SK-N-SH (cell line): ENCODE results near the gene CKAP4. TPM values are rescaled to one million over a fixed set of nuclear protein-coding genes. Genes with fewer than 3 reads are reported as not detected.
A peak's percentile ranks its signal among the peaks of the same experiment; 100 is the strongest.

ENCODE experiments used
- CTCF ChIA-PET: fragments of 300-600, 350-600 bp; formaldehyde crosslinking; extraction: SDS; loops from one replicate; lab custom pipeline; 2021; lab: Yijun Ruan, JAX
- POLR2A ChIA-PET: fragments of 350-600 bp; sonication (Branson Sonifier 250); formaldehyde crosslinking; extraction: SDS; loops from one replicate; lab custom pipeline; 2020; ENCODE audit warnings: antibody characterized with exemption, inconsistent platforms; lab: Yijun Ruan, JAX
- DNase-seq: peaks from one replicate; pipeline ENCODE4 v3.0.0; 2012
- H2AFZ ChIP-seq: fragments of 200-600 bp; sonication (generic); 2 replicates; pipeline ENCODE4 v1.8.1; 2016; ENCODE audit warnings: antibody characterized with exemption, mild to moderate bottlenecking, low read depth
- H3F3A ChIP-seq: fragments of 200-600 bp; sonication (generic); replicated peaks from 2 replicates; pipeline ENCODE3; 2016; ENCODE audit warnings: antibody characterized with exemption, mild to moderate bottlenecking; ENCODE audit not compliant: insufficient read depth
- H3K27ac ChIP-seq, 2 experiments: fragments of 200-500 bp in 1 of 2; fragments of 200-600 bp in 1 of 2; sonication (Bioruptor generic) in 1 of 2; sonication (generic), shearing (Covaris generic) in 1 of 2; 2 replicates each; pipeline versions ENCODE4 v1.5.1 to v1.6.1; 2014 to 2016; ENCODE audit warnings: low read depth in 2 of 2, inconsistent platforms in 1 of 2, low read length in 1 of 2, mild to moderate bottlenecking in 1 of 2, mixed read lengths in 1 of 2
- H3K27me3 ChIP-seq: fragments of 200-600 bp; sonication (generic), shearing (Covaris generic); 2 replicates; pipeline ENCODE4 v1.6.1; 2016; ENCODE audit warnings: mixed run types; ENCODE audit not compliant: insufficient read depth
- H3K36me3 ChIP-seq, 2 experiments: fragments of 200-500 bp in 1 of 2; fragments of 200-600 bp in 1 of 2; sonication (Bioruptor generic) in 1 of 2; sonication (generic) in 1 of 2; replicated peaks in 1 of 2; 2 replicates each; pipeline versions ENCODE3 to v1.5.1; 2014 to 2016; ENCODE audit warnings: low read length in 1 of 2, mild to moderate bottlenecking in 1 of 2; ENCODE audit not compliant: insufficient read depth in 2 of 2, control insufficient read depth in 1 of 2
- H3K4me1 ChIP-seq, 2 experiments: fragments of 200-500 bp in 1 of 2; fragments of 200-600 bp in 1 of 2; sonication (Bioruptor generic) in 1 of 2; sonication (generic), shearing (Covaris generic) in 1 of 2; 2 replicates each; pipeline versions ENCODE4 v1.5.1 to v1.6.1; 2014 to 2016; ENCODE audit warnings: low read depth in 1 of 2, low read length in 1 of 2, mixed run types in 1 of 2; ENCODE audit not compliant: insufficient read depth in 2 of 2, control insufficient read depth in 1 of 2
- H3K4me2 ChIP-seq: fragments of 200-600 bp; sonication (generic), shearing (Covaris generic); 2 replicates; pipeline ENCODE4 v1.6.1; 2017; ENCODE audit warnings: mixed run types
- H3K4me3 ChIP-seq, 2 experiments: fragments of 200-500 bp in 1 of 2; fragments of 200-600 bp in 1 of 2; sonication (Bioruptor generic) in 1 of 2; sonication (generic), shearing (Covaris generic) in 1 of 2; 2 replicates each; pipeline versions ENCODE4 v1.5.1 to v1.8.1; 2014 to 2016; ENCODE audit warnings: low read depth in 2 of 2, inconsistent platforms in 1 of 2, low read length in 1 of 2, mild to moderate bottlenecking in 1 of 2, mixed read lengths in 1 of 2, moderate library complexity in 1 of 2
- H3K79me2 ChIP-seq: fragments of 200-600 bp; sonication (generic); 2 replicates; pipeline ENCODE4 v1.8.1; 2017; ENCODE audit warnings: mild to moderate bottlenecking; ENCODE audit not compliant: insufficient read depth
- H3K9ac ChIP-seq: fragments of 200-600 bp; sonication (generic); 2 replicates; pipeline ENCODE4 v1.6.1; 2017; ENCODE audit warnings: mixed run types
- H3K9me2 ChIP-seq: fragments of 200-600 bp; sonication (generic); 2 replicates; pipeline ENCODE4 v1.6.1; 2017; ENCODE audit warnings: mixed run types
- H3K9me3 ChIP-seq: fragments of 200-600 bp; sonication (generic); 2 replicates; pipeline ENCODE4 v1.6.1; 2017; ENCODE audit warnings: mixed run types, mild to moderate bottlenecking, moderate library complexity
- H4K20me1 ChIP-seq: fragments of 200-600 bp; sonication (generic); 2 replicates; pipeline ENCODE4 v1.6.1; 2017; ENCODE audit warnings: mild to moderate bottlenecking, mixed run types; ENCODE audit not compliant: insufficient read depth
- CTCF ChIP-seq: fragments of 200-600 bp; sonication (generic); IDR thresholded peaks from 2 replicates; pipeline ENCODE4 v1.6.1; 2017; ENCODE audit warnings: antibody characterized with exemption, mild to moderate bottlenecking, moderate library complexity
- ELF1 ChIP-seq: IDR thresholded peaks from 2 replicates; pipeline ENCODE4 v1.4.0; 2012
- EP300 ChIP-seq, 2 experiments: IDR thresholded peaks; 2 replicates each; pipeline versions ENCODE4 v1.4.0 to v1.6.1; 2012; ENCODE audit warnings: borderline replicate concordance in 1 of 2, low read depth in 1 of 2, low read length in 1 of 2
- FOSL2 ChIP-seq: IDR thresholded peaks from 2 replicates; pipeline ENCODE4 v1.4.0; 2012; ENCODE audit warnings: low read depth, mild to moderate bottlenecking, moderate library complexity, borderline replicate concordance
- FOXJ3 ChIP-seq: sonication (generic); formaldehyde crosslinking; IDR thresholded peaks from 2 replicates; pipeline ENCODE4 v1.5.1; 2020; ENCODE audit warnings: mild to moderate bottlenecking, missing genetic modification reagents
- FOXM1 ChIP-seq: IDR thresholded peaks from 2 replicates; pipeline ENCODE4 v1.4.0; 2012; ENCODE audit warnings: low read depth, mild to moderate bottlenecking
- GATA2 ChIP-seq: sonication (generic); formaldehyde crosslinking; IDR thresholded peaks from 2 replicates; pipeline ENCODE4 v1.5.0; 2020; ENCODE audit warnings: mild to moderate bottlenecking, missing genetic modification reagents
- MAX ChIP-seq: IDR thresholded peaks from 2 replicates; pipeline ENCODE4 v1.4.0; 2012; ENCODE audit warnings: low read depth
- MEF2A ChIP-seq: IDR thresholded peaks from 2 replicates; pipeline ENCODE4 v1.4.0; 2012; ENCODE audit warnings: low read depth, borderline replicate concordance
- NFIC ChIP-seq: IDR thresholded peaks from 2 replicates; pipeline ENCODE4 v1.4.0; 2012; ENCODE audit warnings: borderline replicate concordance
- PBX3 ChIP-seq: IDR thresholded peaks from 2 replicates; pipeline ENCODE4; 2012
- POLR2AphosphoS5 ChIP-seq: IDR thresholded peaks from 2 replicates; pipeline ENCODE4 v1.6.1; 2012; ENCODE audit warnings: low read depth, low read length
- RAD21 ChIP-seq: IDR thresholded peaks from 2 replicates; pipeline ENCODE4 v1.6.1; 2012; ENCODE audit warnings: mild to moderate bottlenecking, low read length
- RCOR1 ChIP-seq: fragments of 150-350 bp; IDR thresholded peaks from 2 replicates; pipeline ENCODE4 v1.6.1; 2017; ENCODE audit warnings: antibody characterized with exemption, low read length
- RFX5 ChIP-seq: IDR thresholded peaks from 2 replicates; pipeline ENCODE4 v1.6.1; 2012; ENCODE audit warnings: mild to moderate bottlenecking, improper control_type of control experiment, low read length
- TAF1 ChIP-seq: IDR thresholded peaks from 2 replicates; pipeline ENCODE4 v1.6.1; 2012; ENCODE audit warnings: low read depth, mild to moderate bottlenecking, low read length, moderate library complexity, borderline replicate concordance
- TCF12 ChIP-seq: IDR thresholded peaks from 2 replicates; pipeline ENCODE4 v1.4.0; 2012
- TEAD4 ChIP-seq: IDR thresholded peaks from 2 replicates; pipeline ENCODE4 v1.4.0; 2012; ENCODE audit warnings: mild to moderate bottlenecking, borderline replicate concordance; ENCODE audit not compliant: insufficient read depth
- USF2 ChIP-seq: fragments of 150-350 bp; IDR thresholded peaks from 2 replicates; pipeline ENCODE4 v1.6.1; 2017; ENCODE audit warnings: antibody characterized with exemption, low read length, low read depth, borderline replicate concordance
- WGBS: methylation state at CpG from one replicate; pipeline ENCODE4 v1.1.6; 2017; ENCODE audit warnings: low lambda C conversion rate; 5-methylcytosine and 5-hydroxymethylcytosine counted together
- polyA plus RNA-seq, 3 experiments: library from polyadenylated mRNA; depleted of rRNA; stranded (reverse); fragments of >200 nt; gene quantifications; 2 replicates each; pipeline ENCODE4 v1.2.3, GENCODE V29; 2012

The CKAP4 gene
- polyA plus RNA-seq, 1 of the 3 experiments (the other 2 are of a cell fraction): 113 TPM

- WGBS: 24% methylated on average over 6 of the region's 6 CpGs
- Histone ChIP-seq H4K20me1 (no peaks in the 10 kb centered on the region), H3K4me1 (no peaks in the 10 kb centered on the region), H3K4me3 (no peak overlapping the region), H3K9me3 (no peaks in the 10 kb centered on the region), H2AFZ (no peak overlapping the region), H3K9ac (no peak overlapping the region), H3K79me2 (no peaks in the 10 kb centered on the region), H3K9me2 (no peaks in the 10 kb centered on the region), H3K4me2 (no peak overlapping the region), H3F3A (no peaks in the 10 kb centered on the region), H3K27ac (no peak overlapping the region), H3K36me3 (no peaks in the 10 kb centered on the region), H3K27me3 (no peaks in the 10 kb centered on the region)
- TF ChIP-seq CTCF (peak; percentile 29; the same call in 1 of the 2 replicates), MAX (no peak), RAD21 (peak; percentile 32)
- DNase-seq: no peak
- ChIA-PET CTCF (interaction anchor here (1.2 to 2.2 kb wide), 2 partner anchors 21 to 70 kb away, joined by 4 to 7 read pairs; no protein-coding TSS in a partner anchor), POLR2A (no interaction called here)
Measured at GRCh38 chr12:106205208-106206069, 42.4 kb downstream of the CKAP4 start.

- no peaks in the 10 kb centered on the region for H3K36me3 ChIP-seq
- H3F3A ChIP-seq: no peaks in the 10 kb centered on the region
- no peak overlapping the region for H3K4me3 ChIP-seq
- ChIA-PET POLR2A (no interaction called here), CTCF (interaction anchor here (1.2 to 2.2 kb wide), 2 partner anchors 22 to 68 kb away, joined by 4 to 7 read pairs; no protein-coding TSS in a partner anchor)
- H3K79me2 ChIP-seq: no peaks in the 10 kb centered on the region
- 60% methylated on average over 2 of the region's 2 CpGs for WGBS
- H3K4me2 ChIP-seq: no peak overlapping the region
- H3K9ac ChIP-seq: no peak overlapping the region
- TF ChIP-seq FOXM1: no peak
- TF ChIP-seq ELF1: no peak
- TF ChIP-seq EP300 (IDR thresholded peaks at IDR 0.05; ENCODE audit: borderline replicate concordance in 1 of 2, low read depth in 1 of 2, low read length in 1 of 2): no peak
- no peak for TF ChIP-seq MAX
- no peak for TF ChIP-seq MEF2A
- no peak for TF ChIP-seq TCF12
- no peak for TF ChIP-seq FOXJ3 (CRISPR knock-in tag)
- TF ChIP-seq TEAD4: no peak
- no peak for TF ChIP-seq RCOR1
- no peak for TF ChIP-seq RFX5
- no peak for TF ChIP-seq TAF1
- no peak for TF ChIP-seq NFIC
- no peak for TF ChIP-seq FOSL2
- TF ChIP-seq POLR2AphosphoS5: no peak
- TF ChIP-seq PBX3: no peak
- no peak for TF ChIP-seq USF2
- no peak for TF ChIP-seq GATA2 (CRISPR knock-in tag)
- no peak overlapping the region for H2AFZ ChIP-seq
- H4K20me1 ChIP-seq: no peaks in the 10 kb centered on the region
- no peaks in the 10 kb centered on the region for H3K9me2 ChIP-seq
- no peaks in the 10 kb centered on the region for H3K4me1 ChIP-seq
- no peak for DNase-seq
- H3K27me3 ChIP-seq: no peaks in the 10 kb centered on the region
- no peak overlapping the region for H3K27ac ChIP-seq
- H3K9me3 ChIP-seq: no peaks in the 10 kb centered on the region
Measured at GRCh38 chr12:106204312-106204711, 43.5 kb downstream of the CKAP4 start.
